ENCODE measurements around the gene PRKAG1.
A peak's percentile ranks its signal among the peaks of the same experiment; 100 is the strongest.

Gene PRKAG1

GRCh38 chr12:49015196-49015595, 3.4 kb downstream of the PRKAG1 start:
- DNase-seq = no peak

DNA sequence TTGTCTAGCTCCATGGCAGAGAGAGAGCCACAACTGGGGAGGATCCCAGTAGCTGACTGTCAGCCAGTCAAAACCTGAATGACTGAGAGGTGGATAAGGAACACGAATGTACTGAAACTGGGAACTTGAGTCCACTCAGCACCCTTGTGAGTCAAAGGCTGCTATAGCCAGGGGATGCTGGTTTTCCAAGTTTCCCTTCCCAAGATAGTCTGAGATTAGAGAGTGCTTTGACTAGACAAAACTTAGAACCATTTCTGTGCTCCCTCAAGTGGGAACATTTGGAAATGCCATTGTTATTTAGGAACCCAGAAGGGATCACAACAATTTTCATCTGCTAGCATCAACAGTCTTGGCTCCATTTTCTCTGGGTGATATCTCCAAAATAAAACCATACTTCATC, 4.0 kb downstream of the PRKAG1 start:
- no peak for DNase-seq

DNA sequence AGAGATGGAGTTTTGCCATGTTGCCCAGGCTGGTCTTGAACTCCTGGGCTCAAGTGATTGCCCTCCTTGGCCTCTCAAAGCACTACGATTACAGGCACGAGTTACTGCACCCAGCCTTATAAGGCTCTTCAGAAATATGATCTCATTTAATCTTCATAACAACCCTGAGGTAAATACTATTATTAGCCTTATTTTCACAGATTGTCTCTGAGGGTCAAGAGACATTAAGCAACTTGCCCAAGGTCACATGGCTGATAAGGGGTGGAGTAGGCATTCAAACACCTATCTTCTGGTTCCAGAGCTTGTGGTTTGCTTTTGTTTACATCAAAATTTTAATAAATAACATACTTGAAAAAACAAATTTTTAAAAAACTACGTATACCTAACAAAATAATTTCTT, 5.1 kb downstream of the PRKAG1 start:
- DNase-seq = no peak

DNA sequence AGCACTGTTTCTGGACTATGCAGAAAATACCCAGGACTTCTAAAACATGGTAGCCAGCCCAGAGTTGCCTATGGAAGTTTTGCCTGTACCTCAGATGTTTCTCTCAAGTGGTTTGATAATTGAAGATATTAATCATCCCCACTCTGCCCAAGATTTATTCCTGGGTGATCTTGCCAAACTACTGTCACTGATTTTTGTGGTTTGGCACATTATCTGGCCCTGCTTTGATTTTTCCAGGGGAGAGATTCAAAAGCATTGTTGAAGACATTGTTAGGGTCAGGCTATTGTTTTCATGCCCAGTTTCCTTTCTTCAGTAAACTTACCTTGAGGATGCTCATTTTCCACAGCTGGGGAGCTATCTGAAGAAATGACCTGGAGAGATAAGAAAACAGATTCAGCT, 5.8 kb downstream of the PRKAG1 start:
- no peak for DNase-seq

DNA sequence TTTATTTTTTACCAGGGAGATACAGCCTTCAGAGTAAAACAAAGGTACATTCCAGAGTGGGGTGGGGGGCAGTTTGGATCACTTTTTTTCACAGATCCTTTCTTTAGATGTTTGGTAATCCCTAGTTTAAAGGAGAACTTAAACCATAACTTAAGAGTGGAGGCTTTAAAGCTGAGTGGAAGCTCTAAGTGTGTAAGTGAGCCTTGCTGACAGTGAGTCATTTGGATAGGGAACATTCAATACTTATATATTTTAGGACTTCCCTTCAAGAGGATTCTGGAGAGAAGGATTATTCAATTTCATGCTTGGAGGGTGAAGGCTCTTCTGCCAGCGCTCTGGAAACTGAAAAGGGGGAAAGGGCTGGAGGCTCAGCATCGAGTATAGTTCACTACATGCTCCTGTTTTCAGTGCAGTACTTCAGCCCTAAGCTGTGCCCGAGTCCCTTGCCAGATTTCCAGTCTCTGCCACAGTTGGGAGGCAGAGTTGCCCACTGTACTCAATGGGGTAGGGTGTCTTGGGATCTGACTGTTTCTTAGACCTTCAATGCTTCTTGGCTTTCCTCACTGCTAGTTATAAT, 8.4 kb downstream of the PRKAG1 start:
- DNase-seq = no peak

DNA sequence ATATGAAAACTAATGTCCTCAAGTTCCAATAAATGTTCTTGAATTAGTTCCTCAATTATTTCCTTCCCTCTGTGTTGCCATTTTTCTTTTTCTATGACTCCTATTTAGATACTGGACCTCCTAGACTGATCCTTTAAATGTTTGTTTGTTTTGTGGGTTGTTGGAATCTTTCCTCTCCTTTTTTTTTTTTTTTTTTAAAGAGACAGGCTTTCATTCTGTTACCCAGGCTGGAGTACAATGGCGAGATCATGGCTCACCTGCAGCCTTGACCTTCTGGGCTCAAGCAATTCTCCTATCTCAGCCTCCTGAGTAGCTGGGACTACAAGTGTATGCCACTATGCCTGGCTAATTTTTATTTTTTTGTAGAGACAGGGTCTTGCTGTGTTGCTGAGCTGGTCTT, 9.6 kb downstream of the PRKAG1 start:
- no peak for DNase-seq

GRCh38 chr12:49000346-49000745, 18.2 kb downstream of the PRKAG1 start:
- DNase-seq = peak in 36 of 56 donors; percentile 18 to 87 (median 58)

DNA sequence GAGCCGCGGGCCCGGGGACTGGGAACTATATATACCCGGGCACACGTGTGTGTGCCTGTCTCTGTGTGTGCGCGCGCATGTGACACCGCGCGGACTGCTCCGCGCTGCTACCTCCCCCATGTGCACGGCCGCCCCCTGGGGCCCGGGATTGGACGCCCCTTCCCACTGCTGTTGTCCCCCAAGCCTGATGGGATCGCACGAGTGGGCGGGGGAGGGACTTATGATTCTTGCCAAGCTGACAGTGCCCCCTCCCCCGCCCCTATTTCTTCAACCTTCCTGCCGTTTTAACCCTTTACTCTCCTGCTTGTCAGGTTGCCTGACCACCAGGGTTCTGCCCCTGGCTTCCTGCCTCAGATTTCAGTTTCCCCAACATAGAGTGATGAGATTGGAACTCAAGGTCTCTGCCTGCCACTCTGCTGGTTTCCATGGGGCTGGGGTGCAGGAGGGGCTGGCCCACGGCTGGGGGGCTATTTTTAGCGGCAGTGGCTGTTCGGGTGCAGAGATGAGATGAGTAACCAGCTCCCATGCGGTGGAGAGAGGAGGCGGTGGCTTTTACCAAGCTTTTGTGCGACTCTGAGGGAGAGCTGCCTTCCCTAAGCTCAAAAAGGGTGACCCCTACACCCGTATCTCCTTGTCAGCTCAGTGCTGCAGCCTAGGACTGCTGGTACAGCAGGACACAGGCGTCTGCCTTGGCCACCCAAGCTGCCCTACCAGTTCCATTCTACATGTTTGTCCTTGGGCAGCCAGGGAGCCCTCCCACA, 19.0 kb downstream of the PRKAG1 start, which contains the start of gene DDN:
Gene DDN, minus strand, starts transcription at position 5 of the 761 bp plus-strand sequence. CDS start 88 bp downstream, outside the sequence.
- peak in 37 of 56 donors; percentile 27 to 84 (median 67) for DNase-seq

DNA sequence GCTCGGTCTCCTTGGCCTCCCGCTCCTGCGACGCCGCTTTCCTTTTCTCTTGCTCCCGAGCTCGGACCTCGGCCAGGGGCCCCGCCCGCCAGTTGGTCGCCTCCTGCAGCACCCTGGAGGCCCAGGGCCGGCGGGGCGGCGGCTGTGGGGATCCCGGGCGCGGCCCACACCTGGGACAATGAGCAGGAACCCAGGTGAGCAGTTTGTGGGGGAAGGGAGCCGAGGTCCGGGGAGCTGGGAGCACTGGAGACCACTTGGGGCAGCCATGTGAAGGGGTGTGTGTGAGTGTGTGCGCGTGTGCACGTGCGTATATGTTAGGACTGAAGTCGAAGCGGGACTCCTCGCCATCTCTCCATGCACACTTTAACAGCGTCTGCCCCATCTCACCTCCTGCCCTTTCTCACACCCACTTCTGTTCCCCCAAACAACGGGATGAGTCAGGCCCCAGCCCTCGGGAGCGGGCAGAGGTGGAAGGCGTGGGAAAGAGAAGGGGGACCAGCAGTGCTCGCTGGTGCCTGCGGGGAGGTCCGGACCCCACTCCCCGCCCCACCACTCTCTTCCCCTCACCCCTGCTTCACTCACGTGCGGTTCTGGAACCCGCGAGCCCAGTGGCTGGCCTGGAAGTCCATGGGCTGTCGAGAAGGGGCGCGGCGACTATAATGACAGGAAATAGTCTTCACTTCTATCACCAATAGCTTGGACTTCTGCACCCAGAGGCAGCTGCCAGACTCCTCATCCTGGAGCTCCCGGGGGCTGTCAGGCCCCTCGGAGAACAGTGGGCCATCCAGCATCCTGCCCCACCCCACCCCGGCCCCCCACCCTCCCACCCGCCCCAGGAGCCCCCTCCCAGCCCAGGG, 19.9 kb downstream of the PRKAG1 start:
- peak in 10 of 56 donors; percentile 11 to 50 (median 41) for DNase-seq

DNA sequence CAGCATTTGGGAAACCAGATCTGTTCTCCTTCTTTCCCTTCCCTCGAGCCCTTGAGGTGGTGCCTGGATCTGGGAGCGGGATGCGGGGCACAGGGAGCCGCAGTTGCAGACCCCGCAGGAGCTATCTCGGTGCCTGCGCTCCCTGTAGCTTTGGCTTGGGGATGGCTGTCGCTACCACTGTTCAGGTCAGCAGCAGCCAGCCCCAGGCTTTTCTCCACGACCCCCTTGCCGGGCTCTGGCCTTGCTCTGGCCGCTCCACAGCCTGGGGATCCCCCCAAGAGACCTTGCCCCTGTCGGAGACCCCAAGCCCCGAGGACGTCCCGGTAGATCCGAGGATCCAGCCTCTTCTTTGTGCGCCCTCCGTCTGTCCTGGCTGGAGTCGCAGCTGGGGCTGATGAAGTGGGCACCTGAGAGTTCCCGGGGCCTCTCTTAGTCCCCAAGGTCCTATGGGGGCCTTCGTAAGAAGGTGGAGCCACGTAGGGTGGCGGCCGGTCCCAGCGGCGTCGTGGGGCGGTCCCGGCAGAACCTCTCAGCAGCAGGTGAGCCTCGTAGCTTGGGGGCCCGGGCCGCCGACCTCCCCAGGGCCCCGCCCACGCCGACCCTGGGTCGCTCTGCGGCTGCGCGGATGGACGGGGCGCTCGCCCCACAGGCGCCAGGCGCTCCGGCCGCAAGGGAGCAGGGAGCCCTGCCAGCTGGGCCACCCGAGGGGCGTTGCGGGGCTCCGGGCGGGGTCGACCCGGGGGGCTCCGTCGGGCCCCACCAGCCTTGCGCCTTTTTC, 20.7 kb downstream of the PRKAG1 start:
- peak in 3 of 56 donors; percentile 27 to 39 (median 39) for DNase-seq

GRCh38 chr12:48996794-48997718, 21.5 kb downstream of the PRKAG1 start:
- DNase-seq = peak in 43 of 56 donors; percentile 10 to 83 (median 56)

- DNase-seq = peak in 50 of 56 donors; percentile 22 to 87 (median 62)
These were observed 23.3 kb downstream of the PRKAG1 start for GRCh38 chr12:48995086-48995879.

DNA sequence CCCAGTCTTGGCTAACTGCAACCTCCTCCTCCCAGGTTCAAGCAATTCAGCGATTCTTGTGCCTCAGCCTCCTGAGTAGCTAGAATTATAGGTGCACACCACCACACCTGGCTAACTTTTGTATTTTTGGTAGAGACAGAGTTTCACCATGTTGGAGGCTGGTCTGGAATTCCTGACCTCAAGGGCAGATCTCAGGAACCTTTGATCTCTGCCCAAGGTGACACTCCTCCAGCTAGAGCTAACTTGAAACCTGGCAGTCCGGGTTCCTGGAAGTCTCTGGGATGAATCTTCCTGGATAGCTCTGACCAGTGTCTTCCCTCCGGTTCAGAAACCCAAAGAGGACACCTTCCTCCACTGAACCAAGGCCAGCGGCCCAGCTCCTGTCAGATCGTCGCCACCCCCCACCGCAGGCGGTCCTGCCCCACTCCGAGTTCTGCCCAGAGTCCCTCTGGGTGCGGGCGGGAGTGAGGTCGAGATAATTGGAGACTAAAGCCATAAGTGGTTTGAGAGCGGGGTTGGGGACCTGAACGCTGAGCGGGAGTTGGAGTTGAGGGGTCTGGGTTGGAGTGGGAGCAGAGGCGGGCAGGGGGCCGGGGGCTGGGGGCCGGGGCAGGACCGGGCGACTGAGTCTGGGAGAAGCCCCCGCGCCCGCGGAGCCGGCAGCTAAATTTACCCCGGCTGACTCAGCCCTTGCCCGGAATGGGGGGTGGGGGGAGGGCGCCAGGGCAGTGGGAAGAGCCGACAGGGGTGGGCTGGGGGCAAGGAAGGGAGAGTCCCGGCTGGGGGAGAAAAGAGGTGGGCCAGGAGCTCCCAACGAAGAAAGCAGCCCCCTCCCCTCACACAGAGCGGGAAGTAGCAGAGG, 24.1 kb downstream of the PRKAG1 start:
- DNase-seq = no peak

DNA sequence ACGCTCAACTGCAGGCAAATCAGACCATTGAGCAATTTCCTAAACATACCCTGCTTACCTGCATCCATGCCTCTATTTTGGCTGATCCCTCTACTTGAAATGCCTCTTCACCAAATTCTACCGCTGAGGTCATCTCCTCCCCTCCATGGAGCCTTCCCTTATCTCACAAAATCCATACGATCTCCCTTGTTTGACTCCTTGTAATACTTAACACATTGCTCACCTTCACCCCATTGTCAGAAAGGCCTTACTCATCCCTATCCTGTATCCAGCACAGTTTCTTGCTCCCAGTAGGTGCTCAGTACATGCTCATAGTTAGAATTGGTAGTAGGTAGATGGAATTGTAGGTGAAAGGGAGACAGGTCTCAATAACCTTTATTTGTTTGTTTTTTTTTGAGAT, 24.8 kb downstream of the PRKAG1 start:
- no peak for DNase-seq

DNA sequence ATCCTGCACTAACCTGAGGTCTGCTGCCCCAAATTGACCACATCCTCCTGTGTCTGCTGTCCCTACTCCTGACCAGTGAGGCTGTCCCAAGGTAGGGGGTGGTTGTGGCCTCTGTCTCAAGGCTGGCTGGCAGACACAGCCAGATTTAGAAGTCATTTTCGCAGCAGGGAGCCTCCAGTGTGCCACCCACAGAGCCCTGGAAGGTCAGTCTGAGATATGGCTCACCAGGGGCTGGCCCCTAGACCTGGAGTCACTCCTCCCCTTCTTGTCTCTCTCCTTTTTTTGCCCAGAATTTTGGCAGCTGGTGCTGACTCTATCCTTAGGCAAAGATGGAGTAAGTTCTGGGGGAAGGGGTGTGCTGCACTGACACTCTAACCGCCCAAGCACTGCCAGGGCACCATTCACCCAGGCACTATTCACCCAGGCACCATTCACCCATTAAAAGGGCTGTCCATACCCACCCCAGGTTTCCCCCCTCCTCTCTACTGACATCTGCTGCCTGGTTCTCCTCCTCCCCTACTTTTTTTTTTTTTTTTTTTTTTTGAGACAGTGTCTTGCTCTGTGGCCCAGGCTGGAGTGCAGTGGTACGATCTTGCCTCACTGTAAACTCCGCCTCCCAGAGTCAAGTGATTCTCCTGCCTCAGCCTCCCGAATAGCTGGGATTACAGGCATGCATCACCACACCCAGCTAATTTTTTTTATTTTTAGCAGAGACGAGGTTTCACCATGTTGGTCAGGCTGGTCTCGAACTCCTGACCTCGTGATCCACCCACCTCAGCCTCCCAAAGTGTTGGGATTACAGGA, 27.1 kb downstream of the PRKAG1 start:
- no peak for DNase-seq

- DNase-seq = no peak
These were observed 28.0 kb downstream of the PRKAG1 start for GRCh38 chr12:48990552-48990951.

DNA sequence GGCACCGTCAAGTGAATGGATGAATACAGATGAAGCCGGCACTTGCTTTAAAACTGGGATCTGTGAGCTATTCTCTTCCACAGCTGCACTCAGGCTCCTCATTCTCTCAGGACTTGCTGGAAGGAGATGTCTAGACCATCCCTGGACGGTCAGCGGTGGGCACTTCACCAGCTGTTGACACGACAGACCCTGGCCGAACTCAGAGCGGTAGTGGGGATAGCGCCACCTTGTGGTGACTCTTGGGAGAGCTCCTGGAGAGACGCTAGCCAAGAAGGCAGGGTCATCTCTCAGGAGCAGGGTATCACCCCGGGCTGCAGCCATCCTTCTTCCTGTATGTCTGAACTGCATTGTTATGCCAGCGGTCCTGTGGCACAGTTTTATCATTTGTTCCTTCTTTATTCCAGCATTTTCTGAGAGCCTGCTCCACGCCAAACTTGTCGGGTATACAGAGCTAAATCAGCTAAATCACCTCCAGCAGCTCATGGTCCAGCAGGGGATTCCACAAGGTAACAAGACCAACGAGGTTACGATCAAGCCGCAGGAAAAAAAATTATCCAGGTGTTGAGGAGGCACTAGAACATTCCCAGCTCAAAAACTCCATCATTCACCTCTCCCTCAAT, 30.4 kb downstream of the PRKAG1 start:
- peak in 33 of 56 donors; percentile 11 to 78 (median 34) for DNase-seq
